Progenitor cell of endocrine pancreas (in vitro differentiated cells): Measurements from ENCODE around the gene DCLRE1B. TPM values are rescaled to one million over a fixed set of nuclear protein-coding genes. Genes with fewer than 3 reads are reported as not detected.

Experiments
- DNase-seq: peaks from one replicate; pipeline ENCODE4 v3.0.0; 2021; ENCODE audit warnings: low spot score; ENCODE audit not compliant: unreplicated experiment
- H3K27ac Mint-ChIP-seq: 2 replicates; pipeline ENCODE4 v1.8.0; 2021; ENCODE audit warnings: mild to moderate bottlenecking, moderate library complexity, mixed read lengths
- H3K27me3 Mint-ChIP-seq: 2 replicates; pipeline ENCODE4 v1.8.0; 2021; ENCODE audit warnings: mixed read lengths
- H3K36me3 Mint-ChIP-seq: 2 replicates; pipeline ENCODE4 v1.8.0; 2022; ENCODE audit warnings: mixed read lengths; ENCODE audit not compliant: insufficient read depth
- H3K4me1 Mint-ChIP-seq: 2 replicates; pipeline ENCODE4 v1.8.0; 2021; ENCODE audit warnings: low read depth, mixed read lengths
- H3K4me3 Mint-ChIP-seq: 2 replicates; pipeline ENCODE4 v1.8.0; 2021; ENCODE audit warnings: low read depth, mild to moderate bottlenecking, moderate library complexity, mixed read lengths
- H3K9me3 Mint-ChIP-seq: 2 replicates; pipeline ENCODE4 v1.8.0; 2021; ENCODE audit warnings: low read depth, mixed read lengths
- total RNA-seq: library from RNA; stranded (reverse); gene quantifications from 2 replicates; pipeline ENCODE4 v1.2.1, GENCODE V29; 2021
- TF ChIP-seq, protein P1 (sequence below): fragments of 200-600 bp; sonication (generic); IDR thresholded peaks from one replicate; pipeline ENCODE4 v1.5.0; 2021; ENCODE audit warnings: antibody characterized with exemption, mild to moderate bottlenecking; ENCODE audit not compliant: unreplicated experiment

DCLRE1B gene
- total RNA-seq, 1 donor from 2014 or later, result 10.2 TPM

DNA sequence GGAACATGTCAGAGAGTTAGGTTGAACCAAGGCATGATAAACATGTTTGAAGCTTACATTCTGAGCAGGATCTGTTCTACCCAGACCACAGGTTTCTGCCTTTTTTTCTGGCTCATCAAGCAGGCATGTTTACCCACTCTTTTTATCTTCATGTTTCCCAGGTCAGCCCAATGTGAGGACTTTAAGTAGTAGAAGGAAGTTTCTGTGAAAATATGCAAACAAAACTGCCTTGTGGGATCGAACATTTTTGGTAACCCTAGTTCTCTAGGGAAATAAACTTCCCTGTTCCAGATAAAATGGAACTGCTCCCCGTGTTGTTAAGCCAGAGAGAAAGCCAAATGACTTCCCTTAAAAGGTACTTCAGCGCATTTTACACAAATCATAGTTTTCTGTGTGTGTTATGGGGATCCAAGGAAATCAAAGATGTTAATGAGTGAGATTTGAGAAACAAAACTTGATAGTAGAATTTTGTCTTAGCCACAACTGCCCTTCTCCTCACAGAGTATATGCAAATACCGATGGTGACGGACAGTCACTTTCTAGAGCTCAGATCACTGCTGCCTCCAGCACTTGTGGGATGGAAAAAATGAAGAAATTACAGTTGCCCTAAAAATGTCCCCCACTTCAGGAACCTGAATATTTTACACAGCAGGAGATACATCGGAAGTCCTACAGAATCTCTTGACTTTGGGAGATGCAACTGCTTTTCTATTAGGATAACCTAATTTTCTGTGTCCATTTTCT is 23.2 kb downstream of the DCLRE1B start:
- DNase-seq, result no peak
- no peaks in the 10 kb centered on the region for H3K36me3 Mint-ChIP-seq
- peak overlapping the region; percentile 95 for H3K4me3 Mint-ChIP-seq
- H3K27ac Mint-ChIP-seq, result peak overlapping the region; percentile 99
- TF ChIP-seq, protein P1, sequence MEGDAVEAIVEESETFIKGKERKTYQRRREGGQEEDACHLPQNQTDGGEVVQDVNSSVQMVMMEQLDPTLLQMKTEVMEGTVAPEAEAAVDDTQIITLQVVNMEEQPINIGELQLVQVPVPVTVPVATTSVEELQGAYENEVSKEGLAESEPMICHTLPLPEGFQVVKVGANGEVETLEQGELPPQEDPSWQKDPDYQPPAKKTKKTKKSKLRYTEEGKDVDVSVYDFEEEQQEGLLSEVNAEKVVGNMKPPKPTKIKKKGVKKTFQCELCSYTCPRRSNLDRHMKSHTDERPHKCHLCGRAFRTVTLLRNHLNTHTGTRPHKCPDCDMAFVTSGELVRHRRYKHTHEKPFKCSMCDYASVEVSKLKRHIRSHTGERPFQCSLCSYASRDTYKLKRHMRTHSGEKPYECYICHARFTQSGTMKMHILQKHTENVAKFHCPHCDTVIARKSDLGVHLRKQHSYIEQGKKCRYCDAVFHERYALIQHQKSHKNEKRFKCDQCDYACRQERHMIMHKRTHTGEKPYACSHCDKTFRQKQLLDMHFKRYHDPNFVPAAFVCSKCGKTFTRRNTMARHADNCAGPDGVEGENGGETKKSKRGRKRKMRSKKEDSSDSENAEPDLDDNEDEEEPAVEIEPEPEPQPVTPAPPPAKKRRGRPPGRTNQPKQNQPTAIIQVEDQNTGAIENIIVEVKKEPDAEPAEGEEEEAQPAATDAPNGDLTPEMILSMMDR, result no peak
- peaks cover 4% of the 10 kb centered on the region for H3K27me3 Mint-ChIP-seq
- H3K4me1 Mint-ChIP-seq, result peaks cover 41% of the 10 kb centered on the region
- H3K9me3 Mint-ChIP-seq, result no peaks in the 10 kb centered on the region

DNA sequence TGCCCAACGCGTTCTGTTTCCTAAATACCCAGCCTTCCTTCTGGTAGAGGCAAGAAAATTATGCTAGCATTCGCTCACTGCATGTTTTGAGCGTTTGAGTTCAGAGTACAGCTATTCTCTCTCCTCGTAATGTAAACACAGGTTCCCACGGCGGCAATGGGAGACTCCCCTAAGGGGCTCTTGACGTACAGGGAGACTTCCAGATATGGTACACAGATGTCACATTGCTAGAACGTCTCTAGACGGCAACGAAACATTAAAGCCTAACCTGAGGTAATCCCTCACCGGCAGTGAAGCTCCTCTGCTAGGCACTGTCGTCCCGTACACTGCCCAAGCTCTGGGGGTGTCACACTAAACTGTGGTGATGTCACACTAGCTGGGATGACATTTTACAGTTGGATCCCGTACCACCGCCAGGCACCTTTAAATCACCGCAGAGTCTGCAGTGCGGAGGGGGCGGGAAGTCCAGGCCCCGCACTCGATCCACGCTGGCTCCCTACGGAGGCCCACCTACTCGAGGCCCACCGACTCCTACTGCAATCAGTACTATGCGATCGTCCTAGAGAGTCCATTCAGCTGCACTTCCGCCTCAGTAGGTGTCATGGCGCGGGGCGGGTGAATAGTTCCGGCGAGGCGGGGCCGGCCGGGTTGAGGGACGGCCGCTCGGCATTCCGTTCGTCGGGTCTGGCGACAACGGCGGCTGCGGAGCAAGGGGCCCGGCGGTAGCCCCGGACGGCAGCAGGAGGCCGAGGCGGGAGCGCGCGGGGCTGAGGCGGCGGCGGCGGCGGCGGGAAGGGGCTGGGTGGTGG is 24.0 kb downstream of the DCLRE1B start, which contains the start of gene HIPK1:
TSS of gene HIPK1 (plus strand) at position 384 of the 809 bp plus-strand sequence.
- H3K27ac Mint-ChIP-seq, result peak within 1 kb of the TSS; percentile 99
- H3K4me1 Mint-ChIP-seq, result peaks cover 49% of the 10 kb centered on the region
- no peaks in the 10 kb centered on the region for H3K9me3 Mint-ChIP-seq
- TF ChIP-seq, protein P1, result no peak
- H3K4me3 Mint-ChIP-seq, result peak within 1 kb of the TSS; percentile 95
- H3K36me3 Mint-ChIP-seq, result peaks cover 1% of the 10 kb centered on the region
- peaks cover 4% of the 10 kb centered on the region for H3K27me3 Mint-ChIP-seq
- DNase-seq, result peak; percentile 86

- Mint-ChIP-seq H3K36me3 (peaks cover 1% of the 10 kb centered on the region), H3K27me3 (no peaks in the 10 kb centered on the region), H3K27ac (peak overlapping the region; percentile 93), H3K4me3 (peak overlapping the region; percentile 86), H3K4me1 (peaks cover 52% of the 10 kb centered on the region), H3K9me3 (no peaks in the 10 kb centered on the region)
- TF ChIP-seq, protein P1, result peak; percentile 33
- DNase-seq, result peak; percentile 46
These were observed 24.8 kb downstream of the DCLRE1B start for GRCh38 chr1:113929750-113930498.

DNA sequence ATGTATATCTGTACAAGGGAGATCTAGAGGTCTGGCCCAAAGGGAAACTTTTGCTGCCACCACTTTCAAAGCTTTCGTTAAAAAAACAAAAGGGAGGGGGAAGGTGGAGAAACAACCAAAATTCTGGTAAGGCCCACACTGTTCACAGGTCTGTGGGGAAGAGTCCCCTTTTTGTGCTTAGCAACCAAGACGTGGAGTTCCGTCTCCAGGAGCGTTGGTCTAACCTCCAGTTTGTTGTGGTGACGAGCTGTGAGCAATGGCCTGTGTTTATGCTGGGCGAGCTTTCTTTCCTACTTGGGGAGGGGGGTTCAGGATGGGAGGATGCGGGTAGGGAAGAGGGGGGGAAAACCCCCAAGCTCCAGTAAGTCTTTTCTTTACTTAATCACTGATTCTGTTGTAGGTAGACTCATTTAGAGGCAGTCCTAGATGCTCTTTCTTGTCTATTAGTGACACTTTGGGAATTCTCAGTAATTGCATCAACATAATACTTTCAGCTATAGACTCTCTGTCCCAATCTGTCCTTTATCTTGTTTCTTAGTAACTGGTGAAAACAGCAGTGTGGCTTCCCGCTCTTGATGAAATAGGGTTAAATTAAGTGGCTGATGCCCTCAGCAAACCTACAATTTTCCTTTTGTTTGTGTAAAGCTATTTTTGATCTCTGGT is 25.5 kb downstream of the DCLRE1B start:
- H3K36me3 Mint-ChIP-seq, result peaks cover 1% of the 10 kb centered on the region
- no peaks in the 10 kb centered on the region for H3K27me3 Mint-ChIP-seq
- TF ChIP-seq, protein P1, result no peak
- peak overlapping the region; percentile 86 for H3K4me3 Mint-ChIP-seq
- peak overlapping the region; percentile 93 for H3K27ac Mint-ChIP-seq
- H3K9me3 Mint-ChIP-seq, result no peaks in the 10 kb centered on the region
- H3K4me1 Mint-ChIP-seq, result peaks cover 52% of the 10 kb centered on the region
- no peak for DNase-seq
